ENCODE data around the gene CELF1. TPM values are rescaled to one million over a fixed set of nuclear protein-coding genes. Genes with fewer than 3 reads are reported as not detected.

CELF1 gene
- total and polyA plus RNA-seq, 2 of the 13 experiments (the other 11 are each of a cell fraction or from before 2014, with no cell fraction given), result 69.0 to 80.1 TPM

DNA sequence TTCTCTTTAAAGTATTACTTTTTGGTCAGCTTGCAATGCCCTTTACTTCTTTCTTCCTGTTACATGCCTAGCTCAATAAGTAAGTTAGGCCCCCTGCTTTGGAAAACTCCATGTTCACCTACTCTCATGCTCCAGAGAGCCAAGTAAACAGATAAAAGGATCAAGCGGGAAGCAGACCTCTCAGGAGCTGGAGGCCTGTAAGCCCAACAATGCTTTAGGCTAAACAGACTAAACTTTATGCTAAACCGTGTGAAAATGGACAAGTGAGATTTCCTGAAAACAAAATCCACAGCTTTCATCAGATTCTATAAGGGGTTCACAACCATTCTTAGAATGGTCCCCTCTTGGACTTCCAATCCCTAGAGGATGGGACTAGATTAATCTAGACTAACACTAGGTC, 40.2 kb downstream of the CELF1 start:
- H2AFZ ChIP-seq (ENCODE audit: low read length), result no peak overlapping the region
- in situ Hi-C loops (cut with HindIII; ENCODE audit: extremely low pct_ligation_motif_present, low pct_unique_long_range_greater_than_20kb) (no loop called here), intact Hi-C loops (cut with micrococcal nuclease; ENCODE audit: unreplicated experiment) (no loop called here)
- H3K9me3 ChIP-seq (ENCODE audit: low read length), result no peaks in the 10 kb centered on the region
- TF ChIP-seq HNRNPK (IDR thresholded peaks at IDR 0.05; ENCODE audit: low read depth, low read length, poor library complexity, severe bottlenecking), result no peak
- no peak for TF ChIP-seq MZF1 (CRISPR knock-in tag; IDR thresholded peaks at IDR 0.05; ENCODE audit: borderline replicate concordance)
- TF ChIP-seq CEBPB (IDR thresholded peaks at IDR 0.05; ENCODE audit: borderline replicate concordance, low read depth, low read length), result no peak
- no peak for TF ChIP-seq ZNF570 (CRISPR knock-in tag; IDR thresholded peaks at IDR 0.05; ENCODE audit: borderline replicate concordance)
- TF ChIP-seq, protein P1, sequence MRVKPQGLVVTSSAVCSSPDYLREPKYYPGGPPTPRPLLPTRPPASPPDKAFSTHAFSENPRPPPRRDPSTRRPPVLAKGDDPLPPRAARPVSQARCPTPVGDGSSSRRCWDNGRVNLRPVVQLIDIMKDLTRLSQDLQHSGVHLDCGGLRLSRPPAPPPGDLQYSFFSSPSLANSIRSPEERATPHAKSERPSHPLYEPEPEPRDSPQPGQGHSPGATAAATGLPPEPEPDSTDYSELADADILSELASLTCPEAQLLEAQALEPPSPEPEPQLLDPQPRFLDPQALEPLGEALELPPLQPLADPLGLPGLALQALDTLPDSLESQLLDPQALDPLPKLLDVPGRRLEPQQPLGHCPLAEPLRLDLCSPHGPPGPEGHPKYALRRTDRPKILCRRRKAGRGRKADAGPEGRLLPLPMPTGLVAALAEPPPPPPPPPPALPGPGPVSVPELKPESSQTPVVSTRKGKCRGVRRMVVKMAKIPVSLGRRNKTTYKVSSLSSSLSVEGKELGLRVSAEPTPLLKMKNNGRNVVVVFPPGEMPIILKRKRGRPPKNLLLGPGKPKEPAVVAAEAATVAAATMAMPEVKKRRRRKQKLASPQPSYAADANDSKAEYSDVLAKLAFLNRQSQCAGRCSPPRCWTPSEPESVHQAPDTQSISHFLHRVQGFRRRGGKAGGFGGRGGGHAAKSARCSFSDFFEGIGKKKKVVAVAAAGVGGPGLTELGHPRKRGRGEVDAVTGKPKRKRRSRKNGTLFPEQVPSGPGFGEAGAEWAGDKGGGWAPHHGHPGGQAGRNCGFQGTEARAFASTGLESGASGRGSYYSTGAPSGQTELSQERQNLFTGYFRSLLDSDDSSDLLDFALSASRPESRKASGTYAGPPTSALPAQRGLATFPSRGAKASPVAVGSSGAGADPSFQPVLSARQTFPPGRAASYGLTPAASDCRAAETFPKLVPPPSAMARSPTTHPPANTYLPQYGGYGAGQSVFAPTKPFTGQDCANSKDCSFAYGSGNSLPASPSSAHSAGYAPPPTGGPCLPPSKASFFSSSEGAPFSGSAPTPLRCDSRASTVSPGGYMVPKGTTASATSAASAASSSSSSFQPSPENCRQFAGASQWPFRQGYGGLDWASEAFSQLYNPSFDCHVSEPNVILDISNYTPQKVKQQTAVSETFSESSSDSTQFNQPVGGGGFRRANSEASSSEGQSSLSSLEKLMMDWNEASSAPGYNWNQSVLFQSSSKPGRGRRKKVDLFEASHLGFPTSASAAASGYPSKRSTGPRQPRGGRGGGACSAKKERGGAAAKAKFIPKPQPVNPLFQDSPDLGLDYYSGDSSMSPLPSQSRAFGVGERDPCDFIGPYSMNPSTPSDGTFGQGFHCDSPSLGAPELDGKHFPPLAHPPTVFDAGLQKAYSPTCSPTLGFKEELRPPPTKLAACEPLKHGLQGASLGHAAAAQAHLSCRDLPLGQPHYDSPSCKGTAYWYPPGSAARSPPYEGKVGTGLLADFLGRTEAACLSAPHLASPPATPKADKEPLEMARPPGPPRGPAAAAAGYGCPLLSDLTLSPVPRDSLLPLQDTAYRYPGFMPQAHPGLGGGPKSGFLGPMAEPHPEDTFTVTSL (CRISPR knock-in tag; IDR thresholded peaks at IDR 0.05; ENCODE audit: borderline replicate concordance), result no peak
- TF ChIP-seq BRCA1 (CRISPR knock-in tag; IDR thresholded peaks at IDR 0.05), result no peak
- TF ChIP-seq DNMT3B (CRISPR knock-in tag; conservative IDR thresholded peaks at IDR 0.05), result no peak
- TF ChIP-seq FOSL2 (CRISPR knock-in tag; IDR thresholded peaks at IDR 0.05), result no peak
- TF ChIP-seq, protein P2, sequence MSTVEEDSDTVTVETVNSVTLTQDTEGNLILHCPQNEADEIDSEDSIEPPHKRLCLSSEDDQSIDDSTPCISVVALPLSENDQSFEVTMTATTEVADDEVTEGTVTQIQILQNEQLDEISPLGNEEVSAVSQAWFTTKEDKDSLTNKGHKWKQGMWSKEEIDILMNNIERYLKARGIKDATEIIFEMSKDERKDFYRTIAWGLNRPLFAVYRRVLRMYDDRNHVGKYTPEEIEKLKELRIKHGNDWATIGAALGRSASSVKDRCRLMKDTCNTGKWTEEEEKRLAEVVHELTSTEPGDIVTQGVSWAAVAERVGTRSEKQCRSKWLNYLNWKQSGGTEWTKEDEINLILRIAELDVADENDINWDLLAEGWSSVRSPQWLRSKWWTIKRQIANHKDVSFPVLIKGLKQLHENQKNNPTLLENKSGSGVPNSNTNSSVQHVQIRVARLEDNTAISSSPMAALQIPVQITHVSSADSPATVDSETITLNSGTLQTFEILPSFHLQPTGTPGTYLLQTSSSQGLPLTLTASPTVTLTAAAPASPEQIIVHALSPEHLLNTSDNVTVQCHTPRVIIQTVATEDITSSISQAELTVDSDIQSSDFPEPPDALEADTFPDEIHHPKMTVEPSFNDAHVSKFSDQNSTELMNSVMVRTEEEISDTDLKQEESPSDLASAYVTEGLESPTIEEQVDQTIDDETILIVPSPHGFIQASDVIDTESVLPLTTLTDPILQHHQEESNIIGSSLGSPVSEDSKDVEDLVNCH (CRISPR knock-in tag; IDR thresholded peaks at IDR 0.05), result no peak
- no peak for TF ChIP-seq NR2F2 (IDR thresholded peaks at IDR 0.05; ENCODE audit: borderline replicate concordance, low read depth)
- no peak for TF ChIP-seq ZC3H13 (CRISPR knock-in tag; IDR thresholded peaks at IDR 0.05)
- BruUV-seq (replicated peaks), result no TSS peak
- 76% methylated on average over 2 of the region's 2 CpGs for WGBS (ENCODE audit: low lambda C conversion rate)
- ATAC-seq, result no peak
- CTCF ChIA-PET (ENCODE audit: low intra/inter-chr PET ratio, low total read pairs), result no interaction called here
- peaks cover 75% of the 10 kb centered on the region for H4K20me1 ChIP-seq (ENCODE audit: insufficient read depth, low read length)
- POLR2A ChIA-PET, result no interaction called here
- H3K4me2 ChIP-seq (ENCODE audit: low read depth, low read length), result no peak overlapping the region
- H3K79me2 ChIP-seq (ENCODE audit: insufficient read depth, low read length), result peaks cover 89% of the 10 kb centered on the region
- no peak for DNase-seq (ENCODE audit: low spot score)
- 0 out of 5 replicates have a peak, but pooled peaks cover 0 to 3% of the 10 kb centered on the region in 2 experiments for H3K36me3 ChIP-seq (replicated peaks in 1 of 2; ENCODE audit: control insufficient read depth in 1 of 2, insufficient read depth in 2 of 2, low read length in 2 of 2)
- no peak overlapping the region for H3K9ac ChIP-seq (ENCODE audit: insufficient read depth, low read depth, low read length)
- peaks cover 87% of the 10 kb centered on the region for H3K4me1 ChIP-seq (ENCODE audit: insufficient read depth, low read length)
- H3K27ac ChIP-seq (ENCODE audit: extremely low read length, insufficient read depth, low read length), result no peak overlapping the region
- FAIRE-seq, result no peak
- no peaks in the 10 kb centered on the region for H3K27me3 ChIP-seq (ENCODE audit: control insufficient read depth in 1 of 2, insufficient read depth in 2 of 2, low read length in 2 of 2)
- no peak overlapping the region for H3K4me3 ChIP-seq (replicated peaks in 1 of 3; ENCODE audit: insufficient read depth in 1 of 3, low read depth in 2 of 3, low read length in 3 of 3)
